K562 (cell line): ENCODE measurements around the gene WDR83. TPM values are rescaled to one million over a fixed set of nuclear protein-coding genes. Genes with fewer than 3 reads are reported as not detected.

Experiments
- ARID3B ChIP-seq: fragments of 250-450 bp; sonication (Bioruptor Pico); IDR thresholded peaks from 2 replicates; pipeline ENCODE4 v1.4.0; 2020; ENCODE audit warnings: borderline replicate concordance
- BCOR ChIP-seq: fragments of 450-650 bp; IDR thresholded peaks from 2 replicates; pipeline ENCODE4 v1.6.1; 2016
- CREB1 ChIP-seq, 2 experiments: sonication (generic) in 1 of 2; formaldehyde crosslinking in 1 of 2; IDR thresholded peaks; 2 replicates each; pipeline versions ENCODE4 v1.6.1 to v1.8.0; 2012 to 2022; ENCODE audit warnings: inconsistent platforms in 1 of 2, mild to moderate bottlenecking in 1 of 2, missing genetic modification reagents in 1 of 2, moderate library complexity in 1 of 2
- CREB3L1 ChIP-seq: fragments of 450-650 bp; IDR thresholded peaks from 2 replicates; pipeline ENCODE4 v1.6.1; 2014; ENCODE audit warnings: low read depth, mild to moderate bottlenecking, moderate library complexity, borderline replicate concordance
- KAT7 ChIP-seq: sonication (generic); formaldehyde crosslinking; IDR thresholded peaks from 2 replicates; pipeline ENCODE4 v1.8.0; 2022; ENCODE audit warnings: missing genetic modification reagents, mild to moderate bottlenecking, borderline replicate concordance
- MTA3 ChIP-seq: fragments of 450-650 bp; formaldehyde crosslinking; IDR thresholded peaks from 2 replicates; pipeline ENCODE4 v1.6.1; 2017; ENCODE audit warnings: mild to moderate bottlenecking, borderline replicate concordance
- NELFE ChIP-seq: IDR thresholded peaks from 2 replicates; pipeline ENCODE4 v1.6.1; 2011; ENCODE audit warnings: mild to moderate bottlenecking; ENCODE audit not compliant: insufficient read depth, insufficient read length
- SIN3B ChIP-seq: fragments of 450-650 bp; IDR thresholded peaks from 2 replicates; pipeline ENCODE4 v1.6.1; 2017; ENCODE audit warnings: low read depth, mild to moderate bottlenecking, moderate library complexity
- SMAD4 ChIP-seq: fragments of 250-450 bp; sonication (Bioruptor Pico); conservative IDR thresholded peaks from 2 replicates; pipeline ENCODE4 v1.8.0; 2021; ENCODE audit warnings: inconsistent platforms, mild to moderate bottlenecking, moderate library complexity
- UBTF ChIP-seq, 2 experiments: IDR thresholded peaks; 2 replicates each; pipeline ENCODE4 v1.6.1; 2012; ENCODE audit warnings: improper control_type of control experiment in 2 of 2, low read depth in 2 of 2, low read length in 2 of 2, borderline replicate concordance in 1 of 2
- XRCC4 ChIP-seq: IDR thresholded peaks from one replicate; pipeline ENCODE4 v1.6.1; 2011; ENCODE audit not compliant: insufficient read depth, insufficient read length; ENCODE audit errors: extremely low read depth
- ZC3H8 ChIP-seq: fragments of 450-650 bp; IDR thresholded peaks from 2 replicates; pipeline ENCODE4 v1.6.1; 2017
- ZNF146 ChIP-seq: IDR thresholded peaks from one replicate; pipeline ENCODE4 v1.6.1; 2018; ENCODE audit warnings: missing compliant biosample characterization; ENCODE audit not compliant: unreplicated experiment
- polyA plus RNA-seq, 8 experiments: library from polyadenylated mRNA; depleted of rRNA in 4 of 8; stranded (reverse) in 5 of 8; unstranded in 3 of 8; fragments of >200 nt; fragmentation: Nextera tagmentation in 2 of 8; fragmentation: Illumina TruSeq in 1 of 8; extraction: Ambion mirVana in 2 of 8; extraction: Trizol in 1 of 8; gene quantifications; 2 replicates each; pipeline versions ENCODE4 v1.2.1 to v1.2.3, GENCODE V29; 2011 to 2014; ENCODE audit warnings: inconsistent platforms in 1 of 8, missing spikeins in 1 of 8
- total RNA-seq, 7 experiments: library from RNA; depleted of rRNA in 6 of 7; stranded (reverse); fragments of >200 nt in 6 of 7; fragmentation: Illumina TruSeq in 2 of 7; extraction: Trizol in 2 of 7; gene quantifications; 2 replicates each; pipeline versions ENCODE4 v1.2.1 to v1.2.3, GENCODE V29; 2011 to 2021; ENCODE audit warnings: low replicate concordance in 1 of 7

Gene WDR83
- total and polyA plus RNA-seq, 9 of the 15 experiments (the other 6 are each of a cell fraction or from before 2014, with no cell fraction given) = 0.52 to 21.3 (median 4.2) TPM

GRCh38 chr19:12639901-12640613 lies 26.6 kb upstream of the WDR83 start (continued):
- peak; percentile 100 for TF ChIP-seq UBTF (IDR thresholded peaks at IDR 0.05; ENCODE audit: borderline replicate concordance in 1 of 2, low read depth in 2 of 2, low read length in 2 of 2)
- no peak for TF ChIP-seq MTA3
- TF ChIP-seq ZNF146 (CRISPR knock-in tag) = no peak
- TF ChIP-seq ARID3B (CRISPR knock-in tag) = no peak
- TF ChIP-seq KAT7 (CRISPR knock-in tag) = no peak
- peak; percentile 68; the same call in 1 of the 2 replicates for TF ChIP-seq CREB3L1
- no peak for TF ChIP-seq XRCC4
- TF ChIP-seq BCOR = no peak
- no peak for TF ChIP-seq SIN3B
- peak; percentile 65 for TF ChIP-seq SMAD4
- peak; percentile 19; the same call in 1 of the 2 replicates for TF ChIP-seq CREB1 (IDR thresholded peaks at IDR 0.05)
- peak; percentile 57; the same call in 1 of the 2 replicates for TF ChIP-seq CREB1 (CRISPR knock-in tag; IDR thresholded peaks at IDR 0.05)
- TF ChIP-seq ZC3H8 = no peak
- no peak for TF ChIP-seq NELFE
